ENCODE data around the gene SEPHS1.

SEPHS1 gene

DNA sequence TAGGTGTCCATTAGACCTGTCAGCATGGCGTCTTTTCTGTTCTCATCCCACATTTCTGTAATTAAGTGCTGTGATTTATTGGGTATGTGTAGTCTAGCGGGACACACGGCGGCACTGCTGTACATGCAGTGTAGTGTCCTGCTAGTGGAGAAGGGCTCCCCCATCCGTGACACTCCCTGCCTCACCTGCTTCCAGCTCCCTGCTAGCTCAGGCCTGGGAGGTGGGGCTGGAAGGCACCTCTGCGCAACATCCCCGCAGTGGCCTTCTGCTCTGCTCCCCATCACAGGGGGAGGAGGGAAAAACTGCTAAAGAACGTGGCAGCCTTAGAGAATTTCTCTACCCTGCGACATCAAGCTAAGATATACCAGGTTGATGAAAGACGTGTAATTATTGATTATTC lies 19.5 kb downstream of the SEPHS1 start (continued):
- TF ChIP-seq, protein P1, sequence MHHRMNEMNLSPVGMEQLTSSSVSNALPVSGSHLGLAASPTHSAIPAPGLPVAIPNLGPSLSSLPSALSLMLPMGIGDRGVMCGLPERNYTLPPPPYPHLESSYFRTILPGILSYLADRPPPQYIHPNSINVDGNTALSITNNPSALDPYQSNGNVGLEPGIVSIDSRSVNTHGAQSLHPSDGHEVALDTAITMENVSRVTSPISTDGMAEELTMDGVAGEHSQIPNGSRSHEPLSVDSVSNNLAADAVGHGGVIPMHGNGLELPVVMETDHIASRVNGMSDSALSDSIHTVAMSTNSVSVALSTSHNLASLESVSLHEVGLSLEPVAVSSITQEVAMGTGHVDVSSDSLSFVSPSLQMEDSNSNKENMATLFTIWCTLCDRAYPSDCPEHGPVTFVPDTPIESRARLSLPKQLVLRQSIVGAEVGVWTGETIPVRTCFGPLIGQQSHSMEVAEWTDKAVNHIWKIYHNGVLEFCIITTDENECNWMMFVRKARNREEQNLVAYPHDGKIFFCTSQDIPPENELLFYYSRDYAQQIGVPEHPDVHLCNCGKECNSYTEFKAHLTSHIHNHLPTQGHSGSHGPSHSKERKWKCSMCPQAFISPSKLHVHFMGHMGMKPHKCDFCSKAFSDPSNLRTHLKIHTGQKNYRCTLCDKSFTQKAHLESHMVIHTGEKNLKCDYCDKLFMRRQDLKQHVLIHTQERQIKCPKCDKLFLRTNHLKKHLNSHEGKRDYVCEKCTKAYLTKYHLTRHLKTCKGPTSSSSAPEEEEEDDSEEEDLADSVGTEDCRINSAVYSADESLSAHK (tag by site-specific recombination; IDR thresholded peaks at IDR 0.05), result no peak

DNA sequence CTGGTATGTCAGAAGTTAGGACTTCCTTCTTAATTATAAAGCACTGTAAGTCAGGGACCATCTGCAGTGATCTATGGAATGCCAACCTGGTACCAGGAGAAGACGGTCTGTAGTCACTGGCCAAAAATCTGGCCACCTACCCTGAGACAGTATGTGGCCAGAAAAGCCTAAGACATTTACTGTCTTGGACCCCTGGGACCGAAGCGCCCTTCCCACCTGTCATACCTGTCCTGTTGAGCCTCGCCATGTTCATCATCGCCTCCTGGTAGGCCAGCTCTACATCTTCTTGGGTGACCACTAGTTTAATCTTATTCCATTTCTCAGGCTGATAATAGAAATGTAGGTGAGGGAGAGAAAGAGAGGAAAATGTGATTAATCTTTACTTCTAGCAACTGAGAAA lies 20.0 kb downstream of the SEPHS1 start:
- TF ChIP-seq, protein P2, sequence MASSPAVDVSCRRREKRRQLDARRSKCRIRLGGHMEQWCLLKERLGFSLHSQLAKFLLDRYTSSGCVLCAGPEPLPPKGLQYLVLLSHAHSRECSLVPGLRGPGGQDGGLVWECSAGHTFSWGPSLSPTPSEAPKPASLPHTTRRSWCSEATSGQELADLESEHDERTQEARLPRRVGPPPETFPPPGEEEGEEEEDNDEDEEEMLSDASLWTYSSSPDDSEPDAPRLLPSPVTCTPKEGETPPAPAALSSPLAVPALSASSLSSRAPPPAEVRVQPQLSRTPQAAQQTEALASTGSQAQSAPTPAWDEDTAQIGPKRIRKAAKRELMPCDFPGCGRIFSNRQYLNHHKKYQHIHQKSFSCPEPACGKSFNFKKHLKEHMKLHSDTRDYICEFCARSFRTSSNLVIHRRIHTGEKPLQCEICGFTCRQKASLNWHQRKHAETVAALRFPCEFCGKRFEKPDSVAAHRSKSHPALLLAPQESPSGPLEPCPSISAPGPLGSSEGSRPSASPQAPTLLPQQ (tag by site-specific recombination; IDR thresholded peaks at IDR 0.05), result no peak
- TF ChIP-seq, protein P3, sequence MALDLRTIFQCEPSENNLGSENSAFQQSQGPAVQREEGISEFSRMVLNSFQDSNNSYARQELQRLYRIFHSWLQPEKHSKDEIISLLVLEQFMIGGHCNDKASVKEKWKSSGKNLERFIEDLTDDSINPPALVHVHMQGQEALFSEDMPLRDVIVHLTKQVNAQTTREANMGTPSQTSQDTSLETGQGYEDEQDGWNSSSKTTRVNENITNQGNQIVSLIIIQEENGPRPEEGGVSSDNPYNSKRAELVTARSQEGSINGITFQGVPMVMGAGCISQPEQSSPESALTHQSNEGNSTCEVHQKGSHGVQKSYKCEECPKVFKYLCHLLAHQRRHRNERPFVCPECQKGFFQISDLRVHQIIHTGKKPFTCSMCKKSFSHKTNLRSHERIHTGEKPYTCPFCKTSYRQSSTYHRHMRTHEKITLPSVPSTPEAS (tag by site-specific recombination; IDR thresholded peaks at IDR 0.05), result no peak
- TF ChIP-seq, protein P4, sequence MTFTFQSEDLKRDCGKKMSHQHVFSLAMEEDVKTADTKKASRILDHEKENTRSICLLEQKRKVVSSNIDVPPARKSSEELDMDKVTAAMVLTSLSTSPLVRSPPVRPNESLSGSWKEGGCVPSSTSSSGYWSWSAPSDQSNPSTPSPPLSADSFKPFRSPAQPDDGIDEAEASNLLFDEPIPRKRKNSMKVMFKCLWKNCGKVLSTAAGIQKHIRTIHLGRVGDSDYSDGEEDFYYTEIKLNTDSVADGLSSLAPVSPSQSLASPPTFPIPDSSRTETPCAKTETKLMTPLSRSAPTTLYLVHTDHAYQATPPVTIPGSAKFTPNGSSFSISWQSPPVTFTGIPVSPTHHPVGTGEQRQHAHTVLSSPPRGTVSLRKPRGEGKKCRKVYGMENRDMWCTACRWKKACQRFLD (tag by site-specific recombination; IDR thresholded peaks at IDR 0.05), result no peak
- no peak for TF ChIP-seq ZNF660 (tag by site-specific recombination; IDR thresholded peaks at IDR 0.05)
- TF ChIP-seq, protein P5, sequence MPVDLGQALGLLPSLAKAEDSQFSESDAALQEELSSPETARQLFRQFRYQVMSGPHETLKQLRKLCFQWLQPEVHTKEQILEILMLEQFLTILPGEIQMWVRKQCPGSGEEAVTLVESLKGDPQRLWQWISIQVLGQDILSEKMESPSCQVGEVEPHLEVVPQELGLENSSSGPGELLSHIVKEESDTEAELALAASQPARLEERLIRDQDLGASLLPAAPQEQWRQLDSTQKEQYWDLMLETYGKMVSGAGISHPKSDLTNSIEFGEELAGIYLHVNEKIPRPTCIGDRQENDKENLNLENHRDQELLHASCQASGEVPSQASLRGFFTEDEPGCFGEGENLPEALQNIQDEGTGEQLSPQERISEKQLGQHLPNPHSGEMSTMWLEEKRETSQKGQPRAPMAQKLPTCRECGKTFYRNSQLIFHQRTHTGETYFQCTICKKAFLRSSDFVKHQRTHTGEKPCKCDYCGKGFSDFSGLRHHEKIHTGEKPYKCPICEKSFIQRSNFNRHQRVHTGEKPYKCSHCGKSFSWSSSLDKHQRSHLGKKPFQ (tag by site-specific recombination; IDR thresholded peaks at IDR 0.05), result no peak
- Histone ChIP-seq H3K4me3 (ENCODE audit: low read depth, low read length) (no peak overlapping the region), H3K9me3 (ENCODE audit: control insufficient read depth, insufficient read depth, low read depth, low read length) (no peaks in the 10 kb centered on the region), H3K36me3 (ENCODE audit: control insufficient read depth in 2 of 2, insufficient read depth in 1 of 2, low read length in 2 of 2) (peaks cover 70 to 92% of the 10 kb centered on the region in 2 experiments), H3K4me1 (ENCODE audit: control insufficient read depth, insufficient read depth, low read length) (no peaks in the 10 kb centered on the region), H3K27ac (ENCODE audit: extremely low read depth, low read depth, low read length) (no peak overlapping the region)
- POLR2A ChIA-PET, result no interaction called here
- CTCF ChIA-PET, result no interaction called here

DNA sequence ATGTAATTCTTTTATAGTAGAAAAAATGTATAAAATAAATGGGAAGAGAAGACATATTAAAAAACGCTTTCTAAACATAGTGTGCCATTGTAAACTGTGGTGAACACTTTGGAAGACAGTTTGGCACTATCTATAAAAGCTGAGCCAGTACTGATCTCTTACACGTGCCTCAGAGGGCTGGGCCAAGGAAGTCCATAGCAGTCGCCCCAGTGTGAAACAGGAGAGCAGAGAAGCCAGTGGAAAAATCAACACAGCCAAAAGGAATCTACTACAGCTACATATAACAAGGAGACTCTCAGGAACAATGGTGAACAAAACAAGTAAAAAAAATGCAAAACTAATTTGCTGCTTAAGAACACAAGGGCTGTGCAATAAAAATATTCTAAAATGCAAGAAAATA lies 20.6 kb downstream of the SEPHS1 start:
- no peaks in the 10 kb centered on the region for H3K9me3 ChIP-seq (ENCODE audit: control insufficient read depth, insufficient read depth, low read depth, low read length)
- TF ChIP-seq ZNF350 (tag by site-specific recombination; IDR thresholded peaks at IDR 0.05), result no peak
- no peak for TF ChIP-seq ZNF174 (tag by site-specific recombination; IDR thresholded peaks at IDR 0.05)
- TF ChIP-seq KLF1 (tag by site-specific recombination; IDR thresholded peaks at IDR 0.05), result no peak
- TF ChIP-seq, protein P6, sequence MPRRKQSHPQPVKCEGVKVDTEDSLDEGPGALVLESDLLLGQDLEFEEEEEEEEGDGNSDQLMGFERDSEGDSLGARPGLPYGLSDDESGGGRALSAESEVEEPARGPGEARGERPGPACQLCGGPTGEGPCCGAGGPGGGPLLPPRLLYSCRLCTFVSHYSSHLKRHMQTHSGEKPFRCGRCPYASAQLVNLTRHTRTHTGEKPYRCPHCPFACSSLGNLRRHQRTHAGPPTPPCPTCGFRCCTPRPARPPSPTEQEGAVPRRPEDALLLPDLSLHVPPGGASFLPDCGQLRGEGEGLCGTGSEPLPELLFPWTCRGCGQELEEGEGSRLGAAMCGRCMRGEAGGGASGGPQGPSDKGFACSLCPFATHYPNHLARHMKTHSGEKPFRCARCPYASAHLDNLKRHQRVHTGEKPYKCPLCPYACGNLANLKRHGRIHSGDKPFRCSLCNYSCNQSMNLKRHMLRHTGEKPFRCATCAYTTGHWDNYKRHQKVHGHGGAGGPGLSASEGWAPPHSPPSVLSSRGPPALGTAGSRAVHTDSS (tag by site-specific recombination; IDR thresholded peaks at IDR 0.05), result no peak
- TF ChIP-seq KLF8 (tag by site-specific recombination; IDR thresholded peaks at IDR 0.05), result no peak
- TF ChIP-seq REPIN1 (tag by site-specific recombination; IDR thresholded peaks at IDR 0.05; ENCODE audit: low read depth), result no peak
- no peak for TF ChIP-seq ZNF837 (tag by site-specific recombination; IDR thresholded peaks at IDR 0.05)
- no peak for TF ChIP-seq SCRT2 (tag by site-specific recombination; IDR thresholded peaks at IDR 0.05)
- TF ChIP-seq, protein P4 (tag by site-specific recombination; IDR thresholded peaks at IDR 0.05), result no peak
- TF ChIP-seq, protein P7, sequence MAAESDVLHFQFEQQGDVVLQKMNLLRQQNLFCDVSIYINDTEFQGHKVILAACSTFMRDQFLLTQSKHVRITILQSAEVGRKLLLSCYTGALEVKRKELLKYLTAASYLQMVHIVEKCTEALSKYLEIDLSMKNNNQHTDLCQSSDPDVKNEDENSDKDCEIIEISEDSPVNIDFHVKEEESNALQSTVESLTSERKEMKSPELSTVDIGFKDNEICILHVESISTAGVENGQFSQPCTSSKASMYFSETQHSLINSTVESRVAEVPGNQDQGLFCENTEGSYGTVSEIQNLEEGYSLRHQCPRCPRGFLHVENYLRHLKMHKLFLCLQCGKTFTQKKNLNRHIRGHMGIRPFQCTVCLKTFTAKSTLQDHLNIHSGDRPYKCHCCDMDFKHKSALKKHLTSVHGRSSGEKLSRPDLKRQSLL (tag by site-specific recombination; IDR thresholded peaks at IDR 0.05), result no peak
- no peak for TF ChIP-seq ZNF16 (tag by site-specific recombination; IDR thresholded peaks at IDR 0.05; ENCODE audit: low read depth)
- no peak for TF ChIP-seq MZF1 (tag by site-specific recombination; IDR thresholded peaks at IDR 0.05; ENCODE audit: borderline replicate concordance)
- H3K4me1 ChIP-seq (ENCODE audit: control insufficient read depth, insufficient read depth, low read length), result no peaks in the 10 kb centered on the region
- H3K36me3 ChIP-seq (ENCODE audit: control insufficient read depth in 2 of 2, insufficient read depth in 1 of 2, low read length in 2 of 2), result peaks cover 71 to 92% of the 10 kb centered on the region in 2 experiments
- ChIA-PET POLR2A (no interaction called here), CTCF (no interaction called here)
- H3K27ac ChIP-seq (ENCODE audit: extremely low read depth, low read depth, low read length), result no peak overlapping the region
- no peak overlapping the region for H3K4me3 ChIP-seq (ENCODE audit: low read depth, low read length)

All from HEK293 (cell line).